Spleen (tissue), 11 donors: Measurements from ENCODE around the gene COL25A1. TPM values are rescaled to one million over a fixed set of nuclear protein-coding genes. Genes with fewer than 3 reads are reported as not detected.
A peak's percentile ranks its signal among the peaks of the same experiment; 100 is the strongest.

Experiments used
- DNase-seq: peaks from one replicate; pipeline ENCODE4 v3.0.0-alpha.2; 2020
- H3K27ac ChIP-seq, 8 donors: fragments of 200-600 bp; sonication (generic) in 7 of 8; 1 replicate in 4 of 8; 2 replicates in 4 of 8; pipeline versions ENCODE4 v1.5.0 to v1.8.0; 2016 to 2021; ENCODE audit warnings: inconsistent platforms in 4 of 8, mild to moderate bottlenecking in 4 of 8, moderate library complexity in 1 of 8
- H3K27me3 ChIP-seq, 7 donors: fragments of 200-600 bp; sonication (generic) in 6 of 7; replicated peaks in 1 of 7; 1 replicate in 4 of 7; 2 replicates in 3 of 7; pipeline versions ENCODE4 v1.5.0 to v1.8.0; 2016 to 2021; ENCODE audit warnings: inconsistent platforms in 3 of 7, mild to moderate bottlenecking in 1 of 7
- H3K36me3 ChIP-seq, 6 donors: fragments of 200-600 bp; sonication (generic) in 5 of 6; 1 replicate in 4 of 6; 2 replicates in 2 of 6; pipeline versions ENCODE4 v1.5.0 to v1.8.0; 2016 to 2021; ENCODE audit warnings: inconsistent platforms in 2 of 6
- H3K4me1 ChIP-seq, 6 donors: fragments of 200-600 bp; sonication (generic) in 5 of 6; 1 replicate in 3 of 6; 2 replicates in 3 of 6; pipeline versions ENCODE4 v1.5.0 to v1.8.0; 2016 to 2021; ENCODE audit warnings: inconsistent platforms in 3 of 6
- H3K4me3 ChIP-seq, 8 donors: fragments of 200-600 bp; sonication (generic) in 7 of 8; 1 replicate in 4 of 8; 2 replicates in 4 of 8; pipeline versions ENCODE4 v1.5.0 to v1.8.0; 2016 to 2021; ENCODE audit warnings: inconsistent platforms in 4 of 8, mild to moderate bottlenecking in 4 of 8, moderate library complexity in 2 of 8
- H3K9me3 ChIP-seq, 8 donors: fragments of 200-600 bp; sonication (generic) in 7 of 8; 1 replicate in 4 of 8; 2 replicates in 4 of 8; pipeline versions ENCODE4 v1.5.0 to v1.8.0; 2016 to 2021; ENCODE audit warnings: inconsistent platforms in 4 of 8
- CTCF ChIP-seq, 11 experiments: fragments of 200-600 bp in 7 of 11; fragments of 450-650 bp in 4 of 11; sonication (generic) in 4 of 11; IDR thresholded peaks in 8 of 11; conservative IDR thresholded peaks in 3 of 11; 1 replicate in 7 of 11; 2 replicates in 4 of 11; pipeline versions ENCODE4 v1.4.0 to v1.8.0; 2016 to 2021; ENCODE audit warnings: antibody characterized with exemption in 11 of 11, inconsistent platforms in 4 of 11, mild to moderate bottlenecking in 1 of 11
- POLR2A ChIP-seq, 3 donors: fragments of 450-650 bp; IDR thresholded peaks; one replicate each; pipeline ENCODE4 v1.5.1; 2017; ENCODE audit warnings: antibody characterized with exemption in 3 of 3, mild to moderate bottlenecking in 1 of 3
- POLR2AphosphoS5 ChIP-seq, 3 donors: sonication (generic); formaldehyde crosslinking; IDR thresholded peaks; one replicate each; pipeline ENCODE4 v1.5.1; 2017; ENCODE audit warnings: antibody characterized with exemption in 3 of 3
- WGBS, 5 donors: extraction: QIAGEN DNeasy Blood & Tissue Kit in 3 of 5; methylation state at CpG; one replicate each; pipeline versions ENCODE4 v1.1.5 to v1.1.7; 2013 to 2018; 5-methylcytosine and 5-hydroxymethylcytosine counted together
- intact Hi-C: fragments of 100-400 bp; cut with DNase I; formaldehyde crosslinking; loops from one replicate; pipeline ENCODE4 v1.15.0; 2023; ENCODE audit warnings: low total_unique reads
- polyA plus RNA-seq, 3 donors: library from polyadenylated mRNA; stranded (reverse); fragments of 200-250 nt; gene quantifications; one replicate each; pipeline ENCODE4 v1.2.1, GENCODE V29; 2013
- total RNA-seq, 7 donors: library from RNA; depleted of rRNA in 3 of 7; stranded (reverse); fragments of >200 nt in 3 of 7; fragmentation: NEBNext Ultra II Directional in 4 of 7; extraction: Animal tissue kit (Norgen Biotek cat#: 25700) in 4 of 7; gene quantifications; one replicate each; pipeline versions ENCODE4 v1.1.0 to v1.2.1, GENCODE V29; 2016 to 2021
- donor health status: healthy with polysubstance abuse.
- donor health status: DM: no; HTN: no; CAD: no; lungs with moderate emphysema.
- donor health status: DM: no; HTN: no; CAD: no.
- donor health status: Bipolar disorder and iron deficiency.
- donor health status: healthy.
- donor health status: DM: no; HTN: no; CAD: no.
- donor health status: DM: yes; HTN: yes; CAD: no.

Gene COL25A1
- total and polyA plus RNA-seq, 10 donors, result 0.06 to 1.9 (median 0.57) TPM; not detected in 1

DNA sequence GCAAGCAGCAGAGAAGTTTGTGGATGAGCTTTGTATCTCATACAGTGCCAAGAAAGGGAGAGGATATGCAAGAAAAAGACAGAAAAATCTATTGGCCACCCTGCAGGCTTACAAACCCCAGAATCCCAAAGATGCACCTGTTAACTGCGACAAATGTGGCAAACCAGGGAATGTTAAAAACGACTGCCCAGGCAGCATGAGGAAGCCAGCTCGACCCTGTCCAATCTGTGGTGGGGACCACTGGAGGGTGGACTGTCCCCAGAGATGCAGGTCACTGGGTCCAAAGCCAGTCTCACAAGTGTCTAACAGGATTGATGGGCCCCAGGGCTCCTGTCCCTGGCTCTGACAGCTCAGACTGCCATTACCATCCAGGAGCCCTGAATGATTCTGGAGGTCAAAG is 12.9 kb upstream of the COL25A1 start:
- no peaks in the 10 kb centered on the region for H3K4me1 ChIP-seq
- intact Hi-C loops, result no loop called here
- no peak for DNase-seq
- no peaks in the 10 kb centered on the region for H3K36me3 ChIP-seq
- TF ChIP-seq POLR2AphosphoS5 (IDR thresholded peaks at IDR 0.05) (no peak), POLR2A (IDR thresholded peaks at IDR 0.05) (no peak), CTCF (IDR thresholded peaks at IDR 0.05 in 8 of 11, conservative IDR thresholded peaks at IDR 0.05 in 3 of 11) (no peak)
- H3K27ac ChIP-seq, result no peak overlapping the region
- H3K4me3 ChIP-seq, result no peak overlapping the region
- WGBS, 5 donors, result 56 to 87% (median 70%) methylated on average over 3 of the region's 3 CpGs
- peaks cover 0 to 10% (median 0%) of the 10 kb centered on the region in 7 donors for H3K27me3 ChIP-seq
- H3K9me3 ChIP-seq, result peaks cover 0 to 51% (median 30%) of the 10 kb centered on the region in 8 donors

DNA sequence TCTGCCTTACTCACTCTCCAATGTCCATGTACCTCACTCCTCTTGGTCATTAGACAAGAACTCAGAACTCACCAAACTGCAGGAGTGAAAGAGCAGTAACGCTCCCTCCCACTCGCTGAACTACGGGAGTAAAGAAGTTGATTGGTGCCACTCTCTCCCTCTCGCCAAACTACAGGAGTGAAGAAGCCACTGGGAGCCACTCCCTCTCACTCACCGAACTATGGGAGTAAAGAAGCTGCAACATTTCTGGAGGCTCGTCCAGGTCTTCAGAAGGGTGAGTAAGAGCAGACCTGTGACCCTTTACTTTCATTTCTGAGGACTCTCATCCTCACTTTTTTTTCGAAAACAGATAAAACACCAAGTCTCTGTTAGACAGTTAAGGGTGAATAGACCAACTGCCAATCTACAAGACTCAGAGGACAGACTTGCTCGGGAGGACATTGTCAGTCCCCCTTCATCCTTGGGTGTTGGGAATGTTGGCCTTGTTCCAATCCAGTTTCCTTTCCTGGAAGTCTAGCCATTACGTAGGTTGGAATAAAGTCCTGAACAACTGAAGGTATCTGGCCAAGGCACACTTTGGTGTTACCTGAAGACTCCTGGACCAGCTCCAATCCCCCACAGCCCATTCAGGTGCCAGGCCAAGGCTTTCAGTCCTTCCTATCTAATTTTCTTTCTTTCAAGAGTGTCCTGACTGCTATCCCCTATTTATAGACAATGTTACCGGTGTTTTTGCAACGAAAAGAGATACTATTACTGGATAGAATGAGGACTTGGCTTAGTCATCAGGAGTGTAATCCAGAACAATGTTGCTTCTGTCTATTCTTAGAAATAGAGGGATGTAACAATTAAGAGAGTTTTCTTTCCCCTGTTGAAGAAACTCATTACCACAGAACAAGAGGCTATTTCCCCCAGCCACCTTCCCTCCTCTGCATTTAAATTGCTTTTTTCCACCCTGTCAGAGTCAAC is 11.0 kb upstream of the COL25A1 start:
- Histone ChIP-seq H3K27ac (no peak overlapping the region), H3K9me3 (peaks cover 0 to 45% (median 27%) of the 10 kb centered on the region in 8 donors), H3K27me3 (peaks cover 0 to 16% (median 0%) of the 10 kb centered on the region in 7 donors), H3K4me3 (no peak overlapping the region), H3K36me3 (no peaks in the 10 kb centered on the region), H3K4me1 (no peaks in the 10 kb centered on the region)
- DNase-seq, result no peak
- 85 to 93% (median 90%) methylated on average over 11 of the region's 11 CpGs for WGBS, 5 donors
- TF ChIP-seq POLR2A (IDR thresholded peaks at IDR 0.05) (no peak), POLR2AphosphoS5 (IDR thresholded peaks at IDR 0.05) (no peak), CTCF (IDR thresholded peaks at IDR 0.05 in 8 of 11, conservative IDR thresholded peaks at IDR 0.05 in 3 of 11) (no peak)
- intact Hi-C loops, result no loop called here

GRCh38 chr4:109303140-109303496 is 660 bp upstream of the COL25A1 start:
- intact Hi-C loops, result no loop called here
- H3K4me1 ChIP-seq, result peaks cover 10 to 20% (median 18%) of the 10 kb centered on the region in 6 donors
- H3K9me3 ChIP-seq, result no peaks in the 10 kb centered on the region
- WGBS, 5 donors, result 1 to 13% (median 2%) methylated on average over 10 of the region's 10 CpGs
- TF ChIP-seq POLR2AphosphoS5 (IDR thresholded peaks at IDR 0.05) (no peak), POLR2A (IDR thresholded peaks at IDR 0.05) (no peak), CTCF (IDR thresholded peaks at IDR 0.05 in 8 of 11, conservative IDR thresholded peaks at IDR 0.05 in 3 of 11) (no peak)
- DNase-seq, result no peak
- peaks cover 0 to 87% (median 36%) of the 10 kb centered on the region in 7 donors for H3K27me3 ChIP-seq
- H3K36me3 ChIP-seq, result no peaks in the 10 kb centered on the region
- H3K27ac ChIP-seq, result no peak overlapping the region
- peak overlapping the region; percentile 35 to 71 (median 44) for H3K4me3 ChIP-seq
